HEK293T (cell line): ENCODE results near the gene GRAP.

Experiments used
- BHLHE40 ChIP-seq: fragments of 450-650 bp; IDR thresholded peaks from 2 replicates; pipeline ENCODE4 v1.6.1; 2016; ENCODE audit warnings: mild to moderate bottlenecking, moderate library complexity, borderline replicate concordance
- CTBP1 ChIP-seq: fragments of 450-650 bp; IDR thresholded peaks from 2 replicates; pipeline ENCODE4 v1.6.1; 2016; ENCODE audit warnings: borderline replicate concordance
- ELF4 ChIP-seq: fragments of 450-650 bp; IDR thresholded peaks from 2 replicates; pipeline ENCODE4 v1.6.1; 2017; ENCODE audit warnings: antibody characterized with exemption
- TARDBP ChIP-seq: fragments of 450-650 bp; IDR thresholded peaks from 2 replicates; pipeline ENCODE4 v1.6.1; 2016

DNA sequence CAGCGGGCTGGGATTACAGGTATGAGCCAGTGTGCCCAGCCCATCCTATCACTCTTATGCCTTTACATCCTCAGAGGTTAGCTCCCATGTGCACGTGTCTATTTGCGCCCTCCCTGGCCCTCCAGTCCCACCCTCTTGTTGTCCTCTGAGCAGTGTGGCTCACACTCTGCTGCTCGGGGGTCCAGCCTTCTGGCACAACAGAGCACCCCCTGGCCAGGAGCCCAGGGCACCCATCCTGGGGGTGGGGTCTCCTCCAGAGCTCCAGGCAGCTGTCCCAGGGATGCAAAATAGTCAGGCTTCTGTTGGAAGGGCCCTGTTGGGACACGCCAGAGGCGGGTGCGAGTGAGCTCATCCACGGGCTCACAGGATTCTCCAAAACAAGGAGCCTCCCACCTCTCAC is 30.5 kb downstream of the GRAP start:
- TF ChIP-seq BHLHE40, result no peak
- no peak for TF ChIP-seq TARDBP
- TF ChIP-seq CTBP1, result no peak
- no peak for TF ChIP-seq ELF4
